AG20443 (cell line): ENCODE data around the gene PDK2.

Source experiments
- DNase-seq: peaks from one replicate; pipeline ENCODE4 v3.0.0; 2012; ENCODE audit warnings: low spot score, mixed read lengths

Gene PDK2

DNA sequence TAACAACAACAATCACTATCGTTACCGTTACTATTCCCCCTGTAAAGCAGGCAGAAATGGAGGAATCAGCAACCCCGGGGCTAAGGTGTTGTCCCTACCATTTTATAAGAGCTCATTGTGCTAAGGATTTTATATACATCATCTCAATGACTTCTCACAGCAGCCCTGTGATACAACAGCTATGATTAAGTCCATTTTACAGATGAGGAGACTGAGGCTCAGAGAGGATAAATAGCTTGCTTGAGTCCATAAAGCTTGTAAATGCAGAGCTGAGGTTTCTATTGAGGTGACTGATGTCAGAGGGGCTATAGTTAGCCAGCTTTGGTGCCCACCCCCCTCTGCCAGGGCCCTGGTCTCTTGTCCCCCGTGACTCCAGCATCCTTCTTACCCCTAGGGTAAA is 16.7 kb upstream of the PDK2 start:
- no peak for DNase-seq

GRCh38 chr17:50079334-50080095 is 15.6 kb upstream of the PDK2 start:
- no peak for DNase-seq

DNA sequence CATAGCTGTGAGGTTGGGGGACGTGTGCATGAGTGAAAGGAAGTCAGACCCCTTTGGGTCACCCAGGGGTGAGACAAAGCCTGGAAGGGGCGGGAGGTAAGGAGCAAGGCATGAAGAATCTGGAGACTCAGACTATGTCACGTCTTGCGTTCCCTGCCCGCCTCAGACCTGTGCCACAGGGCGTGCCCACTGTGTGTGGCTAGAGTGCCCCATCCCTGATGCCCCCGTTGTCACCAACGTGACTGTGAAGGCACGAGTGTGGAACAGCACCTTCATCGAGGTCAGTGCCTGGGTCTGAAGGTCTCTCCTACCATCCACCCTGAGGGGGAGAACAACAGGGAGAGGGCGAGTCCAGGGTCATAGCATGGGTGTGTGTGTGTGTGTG is 15.1 kb upstream of the PDK2 start:
- DNase-seq: no peak

- DNase-seq: no peak
Measured at GRCh38 chr17:50080827-50081226, 14.3 kb upstream of the PDK2 start.

GRCh38 chr17:50081757-50082156 is 13.4 kb upstream of the PDK2 start:
- no peak for DNase-seq

DNA sequence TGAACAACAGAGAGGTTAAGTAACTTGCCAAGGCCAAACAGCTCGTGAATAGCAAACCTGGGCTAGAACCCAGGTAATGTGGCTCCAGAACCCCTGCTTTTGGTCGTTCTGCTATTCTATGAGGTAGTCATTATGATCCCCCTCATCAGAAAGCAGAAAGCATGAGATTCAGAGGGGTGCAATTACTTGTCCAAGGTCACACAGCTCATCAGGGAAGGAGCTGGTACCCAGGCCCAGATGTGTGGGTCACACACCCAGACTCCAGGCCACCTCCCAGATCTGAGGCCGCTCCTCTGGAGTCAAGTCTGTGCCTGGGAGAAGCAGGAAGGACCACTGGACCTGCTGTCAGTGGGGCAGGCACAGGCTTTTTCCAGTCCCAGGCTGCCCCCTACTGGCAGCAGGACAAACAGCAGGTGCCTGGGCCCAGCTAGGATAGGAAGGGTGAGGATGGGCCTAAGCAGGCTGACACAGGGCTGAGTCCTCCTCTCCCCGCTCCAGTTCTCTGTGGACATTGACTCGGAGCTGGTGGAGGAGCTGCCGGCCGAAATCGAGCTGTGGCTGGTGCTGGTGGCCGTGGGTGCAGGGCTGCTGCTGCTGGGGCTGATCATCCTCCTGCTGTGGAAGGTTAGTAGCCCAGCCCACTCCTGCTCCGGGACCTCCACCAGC is 7.8 kb upstream of the PDK2 start:
- peak; percentile 90 for DNase-seq

GRCh38 chr17:50087912-50088405 is 7.2 kb upstream of the PDK2 start:
- DNase-seq: no peak

DNA sequence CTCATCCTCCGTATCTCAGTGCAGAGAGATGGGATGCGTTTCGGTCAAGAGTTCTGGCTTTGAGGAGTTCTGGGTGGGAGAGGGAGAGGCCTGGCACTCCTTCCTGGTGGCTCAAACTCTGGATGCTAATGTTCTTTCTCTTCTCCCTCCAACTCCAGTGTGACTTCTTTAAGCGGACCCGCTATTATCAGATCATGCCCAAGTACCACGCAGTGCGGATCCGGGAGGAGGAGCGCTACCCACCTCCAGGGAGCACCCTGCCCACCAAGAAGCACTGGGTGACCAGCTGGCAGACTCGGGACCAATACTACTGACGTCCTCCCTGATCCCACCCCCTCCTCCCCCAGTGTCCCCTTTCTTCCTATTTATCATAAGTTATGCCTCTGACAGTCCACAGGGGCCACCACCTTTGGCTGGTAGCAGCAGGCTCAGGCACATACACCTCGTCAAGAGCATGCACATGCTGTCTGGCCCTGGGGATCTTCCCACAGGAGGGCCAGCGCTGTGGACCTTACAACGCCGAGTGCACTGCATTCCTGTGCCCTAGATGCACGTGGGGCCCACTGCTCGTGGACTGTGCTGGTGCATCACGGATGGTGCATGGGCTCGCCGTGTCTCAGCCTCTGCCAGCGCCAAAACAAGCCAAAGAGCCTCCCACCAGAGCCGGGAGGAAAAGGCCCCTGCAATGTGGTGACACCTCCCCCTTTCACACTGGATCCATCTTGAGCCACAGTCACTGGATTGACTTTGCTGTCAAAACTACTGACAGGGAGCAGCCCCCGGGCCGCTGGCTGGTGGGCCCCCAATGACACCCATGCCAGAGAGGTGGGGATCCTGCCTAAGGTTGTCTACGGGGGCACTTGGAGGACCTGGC is 6.0 kb upstream of the PDK2 start:
- no peak for DNase-seq

GRCh38 chr17:50090071-50090470 is 5.1 kb upstream of the PDK2 start:
- no peak for DNase-seq

- DNase-seq: no peak
Measured at GRCh38 chr17:50090971-50091917, 3.9 kb upstream of the PDK2 start.

- DNase-seq: no peak
Measured at GRCh38 chr17:50091918-50092285, 3.2 kb upstream of the PDK2 start.

DNA sequence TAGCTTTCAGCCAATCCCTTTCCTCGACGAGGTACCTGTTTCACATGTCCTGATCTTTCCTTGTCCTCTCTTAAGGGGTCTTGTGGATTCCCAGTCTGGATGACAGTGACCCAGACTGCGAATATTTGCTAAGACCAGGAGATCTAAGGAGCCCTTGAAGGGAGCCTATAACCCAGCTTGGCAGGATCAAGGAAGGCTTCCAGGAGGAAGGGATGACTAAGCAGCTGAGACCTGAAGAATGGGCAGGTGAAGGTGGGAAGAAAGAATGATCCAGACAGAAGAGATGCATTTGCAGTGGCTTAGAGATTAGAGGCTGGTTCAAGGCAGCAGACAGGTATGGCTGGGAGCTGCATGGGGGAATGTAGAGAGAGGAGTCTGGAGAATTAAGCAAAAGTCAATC is 1.9 kb upstream of the PDK2 start:
- DNase-seq: no peak

DNA sequence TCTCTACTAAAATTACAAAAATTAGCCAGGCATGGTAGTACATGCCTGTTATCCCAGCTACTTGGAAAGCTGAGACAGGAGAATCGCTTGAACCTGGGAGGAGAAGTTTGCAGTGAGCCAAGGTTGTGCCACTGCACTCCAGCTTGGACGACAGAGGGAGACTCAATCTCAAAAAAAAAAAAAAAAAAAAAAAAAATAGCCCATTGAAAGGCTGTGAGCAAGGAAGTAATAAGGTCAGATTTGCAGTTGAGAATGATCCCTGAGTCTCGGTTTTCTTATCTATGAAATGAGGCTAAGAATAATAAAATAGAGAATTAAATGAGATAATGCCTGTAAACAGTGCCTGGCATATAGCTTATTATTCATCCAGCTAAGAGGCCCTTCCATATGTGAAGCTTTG is 1.3 kb upstream of the PDK2 start:
- no peak for DNase-seq

DNA sequence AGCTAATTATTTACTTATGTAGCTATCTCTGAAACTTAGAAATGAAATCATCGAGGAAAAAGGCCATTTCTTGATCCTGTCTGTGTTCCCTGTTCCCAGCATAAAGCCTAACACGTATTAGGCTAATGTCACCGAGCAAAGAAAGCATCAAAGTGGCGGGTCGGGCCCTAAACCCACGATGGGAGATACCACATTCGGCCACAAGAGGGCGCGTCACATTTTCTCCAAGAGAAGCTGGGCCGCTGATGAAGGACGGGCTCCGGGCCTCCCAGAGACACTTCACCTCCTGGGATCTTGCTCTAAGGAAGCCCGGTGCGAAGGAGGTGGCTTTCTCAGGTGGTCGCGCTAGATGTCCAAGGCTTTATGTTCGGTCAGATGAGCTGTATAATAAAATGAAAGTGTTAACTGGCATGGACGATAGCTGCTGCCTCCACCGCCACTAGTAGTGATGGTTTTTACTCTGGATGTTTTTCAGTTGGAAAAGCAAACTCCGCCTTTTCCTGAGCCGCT is 853 bp upstream of the PDK2 start:
- DNase-seq: peak; percentile 87

- DNase-seq: no peak
Measured at GRCh38 chr17:50095626-50096037, 481 bp downstream of the PDK2 start.

GRCh38 chr17:50096092-50096491 is 941 bp downstream of the PDK2 start:
- DNase-seq: no peak

GRCh38 chr17:50096758-50097157 is 1.6 kb downstream of the PDK2 start:
- DNase-seq: no peak

DNA sequence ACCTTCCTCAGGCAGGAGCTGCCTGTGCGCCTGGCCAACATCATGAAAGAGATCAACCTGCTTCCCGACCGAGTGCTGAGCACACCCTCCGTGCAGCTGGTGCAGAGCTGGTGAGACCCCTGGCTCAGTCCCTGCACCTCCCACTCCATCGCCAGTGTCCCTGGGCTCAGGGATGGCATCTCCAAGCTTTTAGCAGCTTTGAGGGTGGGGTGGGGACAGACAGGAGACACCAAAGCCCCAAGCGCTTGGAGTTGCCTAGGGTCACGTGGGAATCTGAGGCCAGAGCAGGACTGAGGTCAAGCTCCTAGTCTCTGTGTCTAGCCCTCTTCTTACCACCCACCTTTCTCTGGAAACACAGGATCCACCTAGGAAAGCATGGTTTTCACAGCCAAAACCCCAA is 2.3 kb downstream of the PDK2 start:
- no peak for DNase-seq

DNA sequence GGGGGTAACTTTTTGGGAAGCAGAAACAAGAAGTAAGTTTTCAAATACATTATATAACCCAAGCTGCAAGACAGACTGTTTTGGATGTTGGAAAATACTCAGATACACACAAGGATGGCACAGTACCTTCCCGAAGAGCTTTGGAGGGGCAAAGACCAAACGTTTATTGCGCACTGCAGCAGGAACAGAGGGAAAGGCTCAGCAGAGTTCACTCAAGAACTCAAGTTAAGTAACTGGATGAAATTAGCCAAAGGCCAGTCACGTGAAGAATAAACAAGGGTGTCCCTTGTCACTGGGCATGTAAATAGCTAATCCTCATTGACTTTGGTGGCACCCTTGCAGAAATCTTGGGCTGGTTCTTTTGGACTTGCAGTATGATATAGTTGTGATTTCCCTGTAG is 2.8 kb downstream of the PDK2 start:
- DNase-seq: no peak

DNA sequence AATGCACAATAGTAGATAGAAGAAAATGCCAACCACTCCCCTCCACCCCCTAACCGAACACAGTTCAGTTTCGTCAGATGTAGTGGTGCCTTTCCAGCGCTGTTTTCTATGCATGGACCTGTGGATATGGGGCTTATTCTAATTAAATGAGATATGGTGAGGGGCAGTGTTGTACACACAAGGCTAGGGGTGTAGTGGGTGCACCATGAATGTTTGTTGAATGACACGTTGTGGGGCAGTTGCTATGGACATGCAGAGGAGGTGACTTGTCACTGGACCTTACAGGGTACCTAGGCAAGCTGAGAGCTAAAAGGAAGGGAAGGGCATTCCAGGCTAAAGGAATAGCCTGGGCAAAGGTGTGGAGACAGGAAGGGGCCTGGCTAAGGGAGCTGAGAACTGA is 3.4 kb downstream of the PDK2 start:
- no peak for DNase-seq

DNA sequence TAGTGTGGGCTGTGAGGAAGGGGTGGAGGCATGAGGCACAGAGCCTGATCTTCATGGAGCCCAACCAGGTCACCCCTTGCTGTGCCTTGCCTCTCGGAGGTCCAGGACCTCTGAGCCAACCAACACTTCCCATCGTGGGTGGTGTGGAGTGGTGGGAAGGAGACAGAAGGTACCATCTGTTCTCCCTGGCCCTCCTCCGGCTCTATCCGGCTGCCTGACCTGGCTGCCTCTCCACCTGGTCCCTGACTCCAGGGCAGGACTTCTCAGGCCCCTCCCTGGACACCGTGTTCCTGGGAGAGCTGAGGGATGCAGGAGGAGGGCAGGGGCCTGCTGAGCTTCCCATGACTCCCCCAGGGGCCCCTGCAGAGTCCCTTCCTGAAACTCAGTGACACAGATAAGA is 3.9 kb downstream of the PDK2 start:
- DNase-seq: no peak
